Fibroblast of lung (primary cell): ENCODE data around the gene CDH4. TPM values are rescaled to one million over a fixed set of nuclear protein-coding genes. Genes with fewer than 3 reads are reported as not detected.

Source experiments
- DNase-seq, 2 donors: peaks; one replicate each; pipeline versions ENCODE4 v3.0.0 to v3.0.0-alpha.2; 2010; ENCODE audit warnings: low read depth in 2 of 2
- H2AFZ ChIP-seq: 2 replicates; pipeline ENCODE4 v1.5.1; 2012; ENCODE audit warnings: low read length, control low read depth, inconsistent platforms
- H3K27ac ChIP-seq: 2 replicates; pipeline ENCODE4 v1.5.1; 2011; ENCODE audit warnings: low read length, control low read depth; ENCODE audit not compliant: insufficient read depth
- H3K27me3 ChIP-seq: 2 replicates; pipeline ENCODE4 v1.5.1; 2011; ENCODE audit warnings: mild to moderate bottlenecking, low read length; ENCODE audit not compliant: control insufficient read depth, insufficient read depth
- H3K36me3 ChIP-seq: 2 replicates; pipeline ENCODE4 v1.5.1; 2011; ENCODE audit warnings: low read length; ENCODE audit not compliant: control insufficient read depth, insufficient read depth
- H3K4me1 ChIP-seq: 2 replicates; pipeline ENCODE4 v1.5.1; 2011; ENCODE audit warnings: low read length; ENCODE audit not compliant: control insufficient read depth, insufficient read depth; ENCODE audit errors: extremely low read depth
- H3K4me2 ChIP-seq: 2 replicates; pipeline ENCODE4 v1.5.1; 2011; ENCODE audit warnings: low read length, control low read depth; ENCODE audit not compliant: insufficient read depth; ENCODE audit errors: extremely low read depth
- H3K4me3 ChIP-seq, 4 experiments: fragments of 200-600 bp in 1 of 4; sonication (generic) in 1 of 4; replicated peaks in 1 of 4; 2 replicates each; pipeline ENCODE4 v1.5.1; 2011 to 2016; ENCODE audit warnings: low read length in 4 of 4, low read depth in 3 of 4, mild to moderate bottlenecking in 3 of 4, control low read depth in 2 of 4, inconsistent platforms in 1 of 4, mixed read lengths in 1 of 4; ENCODE audit not compliant: insufficient read depth in 1 of 4; ENCODE audit errors: control extremely low read depth in 1 of 4
- H3K79me2 ChIP-seq: 2 replicates; pipeline ENCODE4 v1.5.1; 2012; ENCODE audit warnings: mild to moderate bottlenecking, low read length, inconsistent platforms; ENCODE audit not compliant: control insufficient read depth, insufficient read depth
- H3K9ac ChIP-seq: 2 replicates; pipeline ENCODE4 v1.5.1; 2011; ENCODE audit warnings: mild to moderate bottlenecking, low read length, control low read depth; ENCODE audit not compliant: insufficient read depth
- H3K9me3 ChIP-seq: 2 replicates; pipeline ENCODE4 v1.5.1; 2012; ENCODE audit warnings: low read depth, low read length; ENCODE audit not compliant: control insufficient read depth, insufficient read depth
- H4K20me1 ChIP-seq: 2 replicates; pipeline ENCODE4 v1.5.1; 2011; ENCODE audit warnings: low read length; ENCODE audit not compliant: control insufficient read depth, insufficient read depth; ENCODE audit errors: extremely low read depth
- CTCF ChIP-seq, 2 donors: IDR thresholded peaks in 1 of 2; conservative IDR thresholded peaks in 1 of 2; 1 replicate in 1 of 2; 2 replicates in 1 of 2; pipeline ENCODE4 v1.5.1; 2011 to 2012; ENCODE audit warnings: low read length in 2 of 2, control low read depth in 1 of 2, inconsistent platforms in 1 of 2, low read depth in 1 of 2, mild to moderate bottlenecking in 1 of 2
- EZH2 ChIP-seq: IDR thresholded peaks from 2 replicates; pipeline ENCODE4 v1.5.1; 2012; ENCODE audit warnings: low read length, control low read depth, mild to moderate bottlenecking; ENCODE audit errors: missing control alignments
- polyA plus RNA-seq, 2 donors: library from polyadenylated mRNA; depleted of rRNA in 1 of 2; stranded (reverse) in 1 of 2; unstranded in 1 of 2; fragments of >200 nt; gene quantifications; 2 replicates each; pipeline ENCODE4 v1.2.1, GENCODE V29; 2011 to 2012; ENCODE audit warnings: missing spikeins in 1 of 2
- total RNA-seq: library from RNA; depleted of rRNA; stranded (reverse); fragments of >200 nt; gene quantifications from 2 replicates; pipeline ENCODE4 v1.2.1, GENCODE V29; 2014

Gene CDH4
- total and polyA plus RNA-seq, 2 donors (not counting 1 experiment from before 2014, with no cell fraction given), result 4.8 to 6.8 TPM

DNA sequence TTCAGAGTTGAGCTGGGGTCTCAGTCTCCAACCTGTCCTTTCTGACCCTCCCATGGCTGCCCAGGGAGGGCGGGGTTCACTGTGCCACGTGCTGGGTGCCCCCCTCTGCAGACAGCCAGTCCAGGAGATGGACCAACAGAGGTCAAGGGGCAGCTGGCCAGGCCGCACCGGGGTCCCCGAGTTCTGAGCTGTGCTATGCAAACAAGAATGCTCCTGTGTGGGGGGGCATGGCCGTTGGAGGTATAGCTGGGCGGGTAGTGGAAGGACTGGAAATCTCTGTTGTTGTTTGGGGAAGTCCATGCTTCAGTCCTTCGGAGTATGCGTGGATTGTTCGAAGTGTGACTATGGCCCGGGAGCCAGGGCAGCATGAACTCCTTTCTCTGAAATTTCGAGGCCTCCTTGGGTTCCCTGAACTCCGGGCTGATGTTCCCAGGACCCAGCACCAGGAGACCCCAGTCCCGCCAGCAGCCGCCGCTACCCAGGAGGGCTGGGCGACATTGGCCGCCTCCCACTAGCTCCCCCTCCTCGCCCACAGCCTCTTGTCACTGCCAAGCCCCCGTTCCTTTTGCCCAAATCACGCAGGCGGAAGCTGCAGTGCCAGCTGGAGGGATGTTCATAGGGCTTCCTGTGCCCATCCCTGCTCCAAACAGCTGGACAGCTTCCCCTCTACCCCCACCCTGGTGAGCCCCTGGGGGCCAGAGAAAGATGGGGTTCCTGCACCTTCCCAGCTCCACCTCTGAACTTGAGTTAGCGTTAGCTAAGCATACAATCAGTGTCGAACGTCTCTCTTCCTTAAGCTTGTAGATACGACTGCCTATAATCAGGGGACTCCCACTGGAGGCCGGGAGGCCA, 687.0 kb downstream of the CDH4 start:
- TF ChIP-seq EZH2 (no peak), CTCF (conservative IDR thresholded peaks at IDR 0.05 in 1 of 2, IDR thresholded peaks at IDR 0.05 in 1 of 2; ENCODE audit: low read depth in 1 of 2, low read length in 2 of 2) (no peak)
- no peaks in the 10 kb centered on the region for H3K27me3 ChIP-seq
- no peak overlapping the region for H3K9ac ChIP-seq
- H4K20me1 ChIP-seq, result no peaks in the 10 kb centered on the region
- no peak overlapping the region for H3K4me2 ChIP-seq
- no peak for DNase-seq
- no peak overlapping the region for H3K27ac ChIP-seq
- no peak overlapping the region for H3K4me3 ChIP-seq
- no peak overlapping the region for H2AFZ ChIP-seq
- H3K4me1 ChIP-seq, result no peaks in the 10 kb centered on the region
- no peaks in the 10 kb centered on the region for H3K79me2 ChIP-seq
- H3K9me3 ChIP-seq, result no peaks in the 10 kb centered on the region
- no peaks in the 10 kb centered on the region for H3K36me3 ChIP-seq

DNA sequence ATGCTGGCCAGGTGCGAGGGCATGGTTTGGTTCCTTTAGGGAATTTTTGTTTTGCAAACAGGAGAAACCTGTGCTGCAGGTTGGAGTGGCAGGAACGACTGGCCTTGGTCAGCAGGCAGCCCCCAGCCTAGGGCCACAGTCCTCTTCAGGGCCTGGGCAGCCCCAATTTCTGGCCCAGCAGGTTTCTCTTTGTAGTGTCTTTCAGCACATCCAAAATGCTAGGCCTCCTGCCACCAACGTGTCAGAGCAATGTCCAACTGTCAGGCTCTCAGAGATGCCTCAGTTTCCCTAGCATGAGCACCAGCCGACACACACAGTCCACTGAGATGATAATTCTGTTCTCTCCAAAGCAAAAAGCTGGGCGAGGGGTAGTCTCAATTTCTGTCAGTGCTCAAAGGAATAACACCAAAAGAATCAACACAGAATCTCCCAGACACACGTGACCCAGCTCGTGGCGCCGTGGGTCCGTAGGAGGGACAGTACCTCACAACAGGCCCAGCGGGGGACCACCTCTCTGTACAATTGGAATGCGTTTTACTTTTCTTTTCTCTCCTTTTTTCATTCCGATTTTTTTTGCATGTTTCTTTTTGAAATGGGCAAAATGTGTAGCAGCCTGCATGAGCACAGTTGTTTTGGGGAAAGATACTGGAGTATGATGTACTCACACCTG, 687.8 kb downstream of the CDH4 start:
- H3K27ac ChIP-seq, result no peak overlapping the region
- no peaks in the 10 kb centered on the region for H3K27me3 ChIP-seq
- no peak for TF ChIP-seq CTCF (conservative IDR thresholded peaks at IDR 0.05 in 1 of 2, IDR thresholded peaks at IDR 0.05 in 1 of 2; ENCODE audit: low read depth in 1 of 2, low read length in 2 of 2)
- TF ChIP-seq EZH2, result no peak
- no peaks in the 10 kb centered on the region for H3K4me1 ChIP-seq
- no peaks in the 10 kb centered on the region for H3K9me3 ChIP-seq
- no peak overlapping the region for H2AFZ ChIP-seq
- H3K4me2 ChIP-seq, result no peak overlapping the region
- H3K4me3 ChIP-seq, result no peak overlapping the region
- H3K9ac ChIP-seq, result no peak overlapping the region
- no peaks in the 10 kb centered on the region for H3K79me2 ChIP-seq
- DNase-seq, result no peak
- no peaks in the 10 kb centered on the region for H4K20me1 ChIP-seq
- H3K36me3 ChIP-seq, result no peaks in the 10 kb centered on the region

GRCh38 chr20:61940491-61940890, 688.4 kb downstream of the CDH4 start:
- H3K27ac ChIP-seq, result no peak overlapping the region
- no peaks in the 10 kb centered on the region for H3K9me3 ChIP-seq
- H3K4me3 ChIP-seq, result no peak overlapping the region
- no peaks in the 10 kb centered on the region for H4K20me1 ChIP-seq
- H3K36me3 ChIP-seq, result no peaks in the 10 kb centered on the region
- DNase-seq, result no peak
- TF ChIP-seq EZH2, result no peak
- TF ChIP-seq CTCF (conservative IDR thresholded peaks at IDR 0.05 in 1 of 2, IDR thresholded peaks at IDR 0.05 in 1 of 2; ENCODE audit: low read depth in 1 of 2, low read length in 2 of 2), result no peak
- H3K9ac ChIP-seq, result no peak overlapping the region
- H2AFZ ChIP-seq, result no peak overlapping the region
- no peaks in the 10 kb centered on the region for H3K4me1 ChIP-seq
- H3K4me2 ChIP-seq, result no peak overlapping the region
- no peaks in the 10 kb centered on the region for H3K79me2 ChIP-seq
- H3K27me3 ChIP-seq, result no peaks in the 10 kb centered on the region
